K562 (cell line): Measurements from ENCODE around the gene GDF15. TPM values are rescaled to one million over a fixed set of nuclear protein-coding genes. Genes with fewer than 3 reads are reported as not detected.

ENCODE experiments used
- ATAC-seq: fragments of 200-7000 bp; cut with Tn5 transposase; 3 replicates; pipeline ENCODE4 v1.9.1; 2020; ENCODE audit warnings: moderate library complexity
- BruUV-seq: library from RNA; stranded (reverse); fragments of 400-500 nt; replicated peaks from 2 replicates; lab custom pipeline; 2021; lab: Mats Ljungman, UMichigan
- CTCF ChIA-PET: fragments of 300-600 bp; formaldehyde crosslinking; extraction: SDS; loops from one replicate; lab custom pipeline; 2021; ENCODE audit warnings: low intra/inter-chr PET ratio; lab: Yijun Ruan, JAX
- POLR2A ChIA-PET: fragments of 300-600, 350-650 bp; sonication (Branson Sonifier 250); formaldehyde crosslinking; extraction: SDS; loops from one replicate; lab custom pipeline; 2021; ENCODE audit warnings: antibody characterized with exemption, inconsistent platforms; lab: Yijun Ruan, JAX
- DNase-seq, 4 experiments: peaks; one replicate each; pipeline versions ENCODE4 v3.0.0 to v3.0.0-alpha.2; 2011 to 2018; ENCODE audit warnings: low spot score in 3 of 4, mixed read lengths in 3 of 4; ENCODE audit errors: extremely low read depth in 1 of 4
- FAIRE-seq: peaks from 2 replicates; lab custom pipeline; 2011; peaks lifted over from hg19 to GRCh38; lab: Jason Lieb, UNC
- H2AFZ ChIP-seq: 2 replicates; pipeline ENCODE4 v1.6.0; 2011; ENCODE audit warnings: low read depth, low read length, control low read depth, inconsistent platforms
- H3K27ac ChIP-seq: fragments of 200-600 bp; 3 replicates; pipeline ENCODE4 v1.8.0; 2011; ENCODE audit warnings: low read depth, mild to moderate bottlenecking, control low read depth, inconsistent platforms, low read length, moderate library complexity, mixed read lengths; ENCODE audit errors: extremely low read depth
- H3K27me3 ChIP-seq, 2 experiments: fragments of 300-600 bp in 1 of 2; 2 replicates in 1 of 2; 3 replicates in 1 of 2; pipeline versions ENCODE4 v1.6.0 to v1.8.0; 2011; ENCODE audit warnings: inconsistent platforms in 2 of 2, low read length in 2 of 2, mild to moderate bottlenecking in 1 of 2, mixed read lengths in 1 of 2, moderate library complexity in 1 of 2; ENCODE audit not compliant: control insufficient read depth in 2 of 2, insufficient read depth in 2 of 2
- H3K36me3 ChIP-seq: fragments of 300-600 bp; 3 replicates; pipeline ENCODE4 v1.8.0; 2011; ENCODE audit warnings: mild to moderate bottlenecking, low read length, inconsistent platforms; ENCODE audit not compliant: control insufficient read depth, insufficient read depth
- H3K4me1 ChIP-seq, 2 experiments: fragments of 200-600 bp in 1 of 2; replicated peaks in 1 of 2; 2 replicates in 1 of 2; 3 replicates in 1 of 2; pipeline versions ENCODE4 v1.5.1 to v1.8.0; 2011; ENCODE audit warnings: inconsistent platforms in 2 of 2, low read length in 2 of 2, mild to moderate bottlenecking in 1 of 2, mixed read lengths in 1 of 2, moderate library complexity in 1 of 2; ENCODE audit not compliant: control insufficient read depth in 2 of 2, insufficient read depth in 2 of 2
- H3K4me2 ChIP-seq: 2 replicates; pipeline ENCODE4 v1.6.1; 2011; ENCODE audit warnings: low read length, control low read depth, inconsistent platforms, mixed read lengths; ENCODE audit not compliant: insufficient read depth
- H3K4me3 ChIP-seq: fragments of 200-600 bp; sonication (generic), shearing (Covaris generic); 2 replicates; pipeline ENCODE4 v1.5.1; 2016; ENCODE audit warnings: control low read depth, inconsistent platforms
- H3K79me2 ChIP-seq: fragments of 200-600 bp; 3 replicates; pipeline ENCODE4 v1.8.0; 2011; ENCODE audit warnings: low read length, inconsistent platforms; ENCODE audit not compliant: control insufficient read depth, insufficient read depth
- H3K9ac ChIP-seq, 2 experiments: 2 replicates each; pipeline versions ENCODE4 v1.6.0 to v1.6.1; 2011; ENCODE audit warnings: low read depth in 2 of 2, low read length in 2 of 2, control low read depth in 1 of 2, inconsistent platforms in 1 of 2, mild to moderate bottlenecking in 1 of 2, mixed read lengths in 1 of 2; ENCODE audit not compliant: insufficient read depth in 1 of 2
- H3K9me1 ChIP-seq: one replicate; pipeline ENCODE4 v1.6.0; 2011; ENCODE audit warnings: inconsistent platforms, mild to moderate bottlenecking, low read length, moderate library complexity; ENCODE audit not compliant: control insufficient read depth, insufficient read depth
- H3K9me3 ChIP-seq: replicated peaks from 2 replicates; pipeline ENCODE4 v1.5.1; 2011; ENCODE audit warnings: low read depth, low read length, inconsistent platforms; ENCODE audit not compliant: control insufficient read depth, insufficient read depth
- H4K20me1 ChIP-seq: replicated peaks from 2 replicates; pipeline ENCODE4 v1.6.1; 2011; ENCODE audit warnings: low read length, inconsistent platforms, mixed read lengths; ENCODE audit not compliant: control insufficient read depth, insufficient read depth
- CEBPZ ChIP-seq: fragments of 150-350 bp; IDR thresholded peaks from 2 replicates; pipeline ENCODE4 v1.6.1; 2014; ENCODE audit warnings: low read depth, mild to moderate bottlenecking, low read length, borderline replicate concordance
- CXXC5 ChIP-seq: fragments of 250-450 bp; sonication (Bioruptor Pico); IDR thresholded peaks from 2 replicates; pipeline ENCODE4 v1.8.0; 2022; ENCODE audit warnings: inconsistent platforms, mild to moderate bottlenecking, moderate library complexity
- HNRNPUL1 ChIP-seq: fragments of 200-400 bp; formaldehyde crosslinking; IDR thresholded peaks from 2 replicates; pipeline ENCODE4 v1.6.1; 2017; ENCODE audit warnings: low read length
- IRF2 ChIP-seq: sonication (generic); formaldehyde crosslinking; IDR thresholded peaks from 2 replicates; pipeline ENCODE4 v1.8.1; 2022; ENCODE audit warnings: mild to moderate bottlenecking, missing genetic modification reagents
- KDM2B ChIP-seq: fragments of 250-450 bp; sonication (Bioruptor Pico); IDR thresholded peaks from 2 replicates; pipeline ENCODE4 v1.8.0; 2021; ENCODE audit warnings: mild to moderate bottlenecking, moderate library complexity
- NFIC ChIP-seq: fragments of 450-650 bp; IDR thresholded peaks from 2 replicates; pipeline ENCODE4 v1.6.1; 2017; ENCODE audit warnings: mild to moderate bottlenecking, inconsistent platforms
- RBM25 ChIP-seq: fragments of 200-400 bp; formaldehyde crosslinking; IDR thresholded peaks from 2 replicates; pipeline ENCODE4 v1.6.1; 2018; ENCODE audit warnings: low read length, low read depth, moderate library complexity; ENCODE audit not compliant: severe bottlenecking
- SPI1 ChIP-seq: IDR thresholded peaks from 2 replicates; pipeline ENCODE4 v1.6.1; 2011; ENCODE audit warnings: low read depth, low read length, control low read depth, borderline replicate concordance
- TARDBP ChIP-seq: fragments of 450-650 bp; IDR thresholded peaks from 2 replicates; pipeline ENCODE4 v1.6.1; 2016
- ZNF239 ChIP-seq: fragments of 250-450 bp; sonication (Bioruptor Pico); IDR thresholded peaks from 2 replicates; pipeline ENCODE4 v1.4.0; 2020; ENCODE audit warnings: mild to moderate bottlenecking
- ZNF277 ChIP-seq: fragments of 250-450 bp; sonication (Bioruptor Pico); IDR thresholded peaks from 2 replicates; pipeline ENCODE4 v1.8.0; 2022; ENCODE audit warnings: inconsistent platforms, mild to moderate bottlenecking, moderate library complexity, borderline replicate concordance
- ZNF280B ChIP-seq: fragments of 250-450 bp; sonication (Bioruptor Pico); IDR thresholded peaks from 2 replicates; pipeline ENCODE4 v1.5.1; 2021; ENCODE audit warnings: mild to moderate bottlenecking
- ZNF316 ChIP-seq: fragments of 450-650 bp; IDR thresholded peaks from 2 replicates; pipeline ENCODE4 v1.6.1; 2016
- ZNF347 ChIP-seq: fragments of 450-650 bp; formaldehyde crosslinking; IDR thresholded peaks from 2 replicates; pipeline ENCODE4 v1.4.0; 2020; ENCODE audit warnings: low read depth, mild to moderate bottlenecking, moderate library complexity
- WGBS: fragments of 100-300 bp; shearing (Covaris generic); methylation state at CpG from one replicate; pipeline ENCODE4 v1.1.6; 2016; ENCODE audit warnings: low coverage, mixed read lengths; ENCODE audit not compliant: insufficient coverage; ENCODE audit errors: missing lambda C conversion rate; 5-methylcytosine and 5-hydroxymethylcytosine counted together
- in situ Hi-C: fragments of 300-500 bp; cut with MboI; formaldehyde crosslinking; loops from 4 replicates; pipeline ENCODE4 v1.15.0; 2018; ENCODE audit warnings: inconsistent platforms, mixed read lengths
- intact Hi-C: fragments of 100-400 bp; cut with micrococcal nuclease; formaldehyde crosslinking; loops from 2 replicates; pipeline ENCODE4 v1.14.2; 2022
- polyA plus RNA-seq, 8 experiments: library from polyadenylated mRNA; depleted of rRNA in 4 of 8; stranded (reverse) in 5 of 8; unstranded in 3 of 8; fragments of >200 nt; fragmentation: Nextera tagmentation in 2 of 8; fragmentation: Illumina TruSeq in 1 of 8; extraction: Ambion mirVana in 2 of 8; extraction: Trizol in 1 of 8; gene quantifications; 2 replicates each; pipeline versions ENCODE4 v1.2.1 to v1.2.3, GENCODE V29; 2011 to 2014; ENCODE audit warnings: inconsistent platforms in 1 of 8, missing spikeins in 1 of 8
- total RNA-seq, 7 experiments: library from RNA; depleted of rRNA in 6 of 7; stranded (reverse); fragments of >200 nt in 6 of 7; fragmentation: Illumina TruSeq in 2 of 7; extraction: Trizol in 2 of 7; gene quantifications; 2 replicates each; pipeline versions ENCODE4 v1.2.1 to v1.2.3, GENCODE V29; 2011 to 2021; ENCODE audit warnings: low replicate concordance in 1 of 7

Gene GDF15
- total and polyA plus RNA-seq, 9 of the 15 experiments (the other 6 are each of a cell fraction or from before 2014, with no cell fraction given), result 2.3 to 82.4 (median 12.5) TPM

- TF ChIP-seq RBM25, result peak; percentile 81
- 0 out of 2 replicates have a peak, but pooled peaks have one; percentile 41 for TF ChIP-seq TARDBP
- 0 out of 2 replicates have a peak, but pooled peaks have one; percentile 38 for TF ChIP-seq CXXC5 (CRISPR knock-in tag)
Observed at GRCh38 chr19:18397242-18398202, 11.6 kb downstream of the GDF15 start, which contains the start of gene LRRC25 (continued).

- TF ChIP-seq SPI1 (no peak), NFIC (peak; percentile 79), ZNF347 (CRISPR knock-in tag) (no peak), ZNF239 (CRISPR knock-in tag) (no peak), IRF2 (CRISPR knock-in tag) (no peak), KDM2B (CRISPR knock-in tag) (no peak), ZNF280B (no peak), ZNF316 (peak; percentile 19; the same call in 1 of the 2 replicates), HNRNPUL1 (no peak), CEBPZ (no peak), ZNF277 (no peak)
- 21% methylated on average over 6 of the region's 6 CpGs for WGBS
- BruUV-seq, result no TSS peak
- Histone ChIP-seq H3K9me3 (no peaks in the 10 kb centered on the region), H3K4me3 (no peak overlapping the region), H4K20me1 (no peaks in the 10 kb centered on the region), H3K36me3 (no peaks in the 10 kb centered on the region), H2AFZ (no peak overlapping the region), H3K27me3 (no peaks in the 10 kb centered on the region), H3K4me2 (no peak overlapping the region), H3K27ac (no peak overlapping the region), H3K4me1 (peaks cover 12 to 25% of the 10 kb centered on the region in 2 experiments), H3K9ac (peak overlapping the region in 1 of 2 experiments; percentile 1; a peak in 1 of 4 replicates), H3K79me2 (no peaks in the 10 kb centered on the region), H3K9me1 (no peaks in the 10 kb centered on the region)
- in situ Hi-C loops (no loop called here), intact Hi-C loops (no loop called here)
- ATAC-seq (no peak), DNase-seq (no peak), FAIRE-seq (no peak)
- ChIA-PET CTCF (no interaction called here), POLR2A (interaction anchor here (1.0 to 4.1 kb wide), 2 partner anchors 10 to 117 kb away, joined by 4 to 80 read pairs; partner anchors contain the start of genes GDF15 and JUND)
Observed at GRCh38 chr19:18399008-18399407, 13.1 kb downstream of the GDF15 start.
